ENCODE measurements around the gene KIF22.
A peak's percentile ranks its signal among the peaks of the same experiment; 100 is the strongest.
"Not testable (repeated sequence)": the region's sequence is repeated elsewhere in the genome, so short reads cannot be mapped to it uniquely, and the experiment has no call there.

The KIF22 gene

GRCh38 chr16:29747947-29748759 is 42.4 kb upstream of the KIF22 start:
- Histone ChIP-seq H3K4me3 (peak overlapping the region in 3 of 10 experiments; percentile 2 to 18 (median 7); a peak in 1 of 20 replicates), H3K4me2 (peak overlapping the region in 10 of 11 experiments; percentile 88 to 100 (median 98); a peak in 19 of 22 replicates), H4K20me1 (peaks cover 0 to 11% (median 0%) of the 10 kb centered on the region in 11 experiments; a peak in 3 of 22 replicates), H3K9ac (peak overlapping the region in 3 of 11 experiments; percentile 92 to 95 (median 93); a peak in 4 of 22 replicates), H3K27me3 (no peaks in the 10 kb centered on the region), H3K27ac (peak overlapping the region in 9 of 11 experiments; percentile 39 to 98 (median 97); a peak in 17 of 22 replicates), H3K9me3 (replicated peaks in 1 of 11) (peaks cover 4 to 17% (median 11%) of the 10 kb centered on the region in 11 experiments; a peak in 17 of 22 replicates), H3K4me1 (peaks cover 37 to 73% (median 66%) of the 10 kb centered on the region in 10 experiments), H3K36me3 (peaks cover 12 to 19% (median 15%) of the 10 kb centered on the region in 11 experiments; a peak in 21 of 22 replicates)
- no peak for TF ChIP-seq Cebpa-rat (IDR thresholded peaks at IDR 0.05)

GRCh38 chr16:29748760-29749149 is 41.8 kb upstream of the KIF22 start:
- H3K9me3 ChIP-seq (replicated peaks in 1 of 11): peaks cover 5 to 22% (median 14%) of the 10 kb centered on the region in 11 experiments; a peak in 18 of 22 replicates
- H3K4me3 ChIP-seq: peak overlapping the region in 1 of 10 experiments; percentile 2; a peak in 1 of 20 replicates
- not testable (repeated sequence) for H3K27me3 ChIP-seq, H4K20me1 ChIP-seq
- peak overlapping the region in 7 of 11 experiments; percentile 30 to 98 (median 97); a peak in 11 of 22 replicates for H3K27ac ChIP-seq
- peaks cover 7 to 12% (median 9%) of the 10 kb centered on the region in 11 experiments; a peak in 20 of 22 replicates for H3K36me3 ChIP-seq
- H3K4me2 ChIP-seq: peak overlapping the region in 8 of 11 experiments; percentile 50 to 100 (median 97); a peak in 13 of 22 replicates
- H3K4me1 ChIP-seq: peaks cover 31 to 67% (median 60%) of the 10 kb centered on the region in 10 experiments
- H3K9ac ChIP-seq: peak overlapping the region in 1 of 11 experiments; percentile 8; a peak in 1 of 22 replicates

- peaks cover under 1 to 30% (median 12%) of the 10 kb centered on the region in 11 experiments; a peak in 18 of 22 replicates for H3K9me3 ChIP-seq (replicated peaks in 1 of 11)
- peaks cover 4 to 54% (median 35%) of the 10 kb centered on the region in 10 experiments; a peak in 18 of 20 replicates for H3K4me1 ChIP-seq
- no peak overlapping the region for H3K4me2 ChIP-seq
- no peaks in the 10 kb centered on the region; a peak in 1 of 22 replicates for H3K36me3 ChIP-seq
- H3K4me3 ChIP-seq: no peak overlapping the region
- H3K27me3 ChIP-seq: no peaks in the 10 kb centered on the region
- no peak overlapping the region for H3K9ac ChIP-seq
- TF ChIP-seq Cebpa-rat (IDR thresholded peaks at IDR 0.05): no peak
- H3K27ac ChIP-seq: no peak overlapping the region
- H4K20me1 ChIP-seq: no peaks in the 10 kb centered on the region
These were observed 37.0 kb upstream of the KIF22 start for GRCh38 chr16:29753516-29753915.

GRCh38 chr16:29756654-29757053 is 33.9 kb upstream of the KIF22 start:
- Histone ChIP-seq H3K9me3 (replicated peaks in 1 of 11) (peaks cover 0 to 21% (median 5%) of the 10 kb centered on the region in 11 experiments; a peak in 10 of 22 replicates), H3K36me3 (no peaks in the 10 kb centered on the region), H3K9ac (no peak overlapping the region), H3K27me3 (no peaks in the 10 kb centered on the region), H4K20me1 (no peaks in the 10 kb centered on the region), H3K4me2 (peak overlapping the region in 1 of 11 experiments; percentile 21; a peak in 1 of 22 replicates), H3K4me3 (no peak overlapping the region), H3K4me1 (peaks cover 4 to 37% (median 13%) of the 10 kb centered on the region in 10 experiments; a peak in 17 of 20 replicates), H3K27ac (no peak overlapping the region)
- no peak for TF ChIP-seq Cebpa-rat (IDR thresholded peaks at IDR 0.05)

GRCh38 chr16:29757086-29757485 is 33.5 kb upstream of the KIF22 start:
- not testable (repeated sequence) for H3K9ac ChIP-seq, H4K20me1 ChIP-seq, H3K36me3 ChIP-seq, H3K4me2 ChIP-seq, H3K27me3 ChIP-seq, H3K27ac ChIP-seq, H3K4me3 ChIP-seq
- Histone ChIP-seq H3K9me3 (replicated peaks in 1 of 11) (peaks cover 0 to 21% (median 5%) of the 10 kb centered on the region in 11 experiments; a peak in 10 of 22 replicates), H3K4me1 (peaks cover 4 to 37% (median 16%) of the 10 kb centered on the region in 10 experiments; a peak in 17 of 20 replicates)

GRCh38 chr16:29757950-29758466 is 32.5 kb upstream of the KIF22 start:
- Histone ChIP-seq H3K9me3 (replicated peaks in 1 of 11) (peaks cover 0 to 21% (median 5%) of the 10 kb centered on the region in 11 experiments; a peak in 10 of 22 replicates), H3K27me3 (no peaks in the 10 kb centered on the region), H3K27ac (no peak overlapping the region), H3K9ac (no peak overlapping the region), H3K4me3 (no peak overlapping the region), H3K4me1 (peaks cover 9 to 44% (median 23%) of the 10 kb centered on the region in 10 experiments), H4K20me1 (no peaks in the 10 kb centered on the region), H3K36me3 (no peaks in the 10 kb centered on the region), H3K4me2 (peak overlapping the region in 4 of 11 experiments; percentile 1 to 12 (median 6); a peak in 1 of 22 replicates)
- 0 out of 22 replicates have a peak, but pooled peaks of 1 of the 11 experiments have one; percentile 9 for TF ChIP-seq Cebpa-rat (IDR thresholded peaks at IDR 0.05)

GRCh38 chr16:29760567-29761279 is 29.8 kb upstream of the KIF22 start:
- Histone ChIP-seq H4K20me1 (no peaks in the 10 kb centered on the region), H3K36me3 (no peaks in the 10 kb centered on the region), H3K4me2 (no peak overlapping the region), H3K27ac (no peak overlapping the region), H3K9me3 (replicated peaks in 1 of 11) (peaks cover 0 to 9% (median 0%) of the 10 kb centered on the region in 11 experiments; a peak in 5 of 22 replicates), H3K4me3 (no peak overlapping the region), H3K27me3 (no peaks in the 10 kb centered on the region), H3K4me1 (peaks cover 11 to 37% (median 17%) of the 10 kb centered on the region in 10 experiments), H3K9ac (no peak overlapping the region)
- TF ChIP-seq Cebpa-rat (IDR thresholded peaks at IDR 0.05): no peak

GRCh38 chr16:29761280-29761651 is 29.3 kb upstream of the KIF22 start:
- not testable (repeated sequence) for H3K9ac ChIP-seq; H3K9me3 ChIP-seq (replicated peaks in 1 of 11); H3K27me3 ChIP-seq; H3K4me2 ChIP-seq; H3K36me3 ChIP-seq; H3K4me3 ChIP-seq; H4K20me1 ChIP-seq; H3K27ac ChIP-seq
- peaks cover 11 to 32% (median 17%) of the 10 kb centered on the region in 10 experiments for H3K4me1 ChIP-seq

All from BLaER1 treated with 17β-estradiol and CSF1 and Interleukin-3, amounts not matched to agents 10 nM and 100 nM (cell line).